ENCODE results near the gene ATXN1. TPM values are rescaled to one million over a fixed set of nuclear protein-coding genes. Genes with fewer than 3 reads are reported as not detected.

ATXN1 gene
- total and polyA plus RNA-seq, 2 of the 13 experiments (the other 11 are each of a cell fraction or from before 2014, with no cell fraction given), result 20.7 to 39.5 TPM

- TF ChIP-seq NR2F6 (IDR thresholded peaks at IDR 0.05) (0 out of 2 replicates have a peak, but pooled peaks have one; percentile 40), NR2F6 (CRISPR knock-in tag; IDR thresholded peaks at IDR 0.05) (peak; percentile 43; the same call in 1 of the 2 replicates), FOXP1 (IDR thresholded peaks at IDR 0.05) (no peak), FOXP1 (CRISPR knock-in tag; IDR thresholded peaks at IDR 0.05) (peak; percentile 63; the same call in 1 of the 2 replicates), ZNF550 (CRISPR knock-in tag; IDR thresholded peaks at IDR 0.05; ENCODE audit: borderline replicate concordance) (no peak), ZNF788 (CRISPR knock-in tag; IDR thresholded peaks at IDR 0.05; ENCODE audit: borderline replicate concordance) (no peak), RXRB (CRISPR knock-in tag; IDR thresholded peaks at IDR 0.05; ENCODE audit: borderline replicate concordance) (peak; percentile 59; the same call in 1 of the 2 replicates), ZSCAN5A (CRISPR knock-in tag; IDR thresholded peaks at IDR 0.05; ENCODE audit: borderline replicate concordance) (no peak), PLRG1 (conservative IDR thresholded peaks at IDR 0.05) (no peak), TCF7 (IDR thresholded peaks at IDR 0.05; ENCODE audit: low read depth) (peak; percentile 58), ONECUT2 (CRISPR knock-in tag; IDR thresholded peaks at IDR 0.05) (no peak), ZSCAN21 (CRISPR knock-in tag; IDR thresholded peaks at IDR 0.05; ENCODE audit: borderline replicate concordance) (no peak), ZNF24 (IDR thresholded peaks at IDR 0.05) (no peak), ZBTB20 (CRISPR knock-in tag; IDR thresholded peaks at IDR 0.05; ENCODE audit: borderline replicate concordance, low read depth) (no peak), RARA (CRISPR knock-in tag; IDR thresholded peaks at IDR 0.05) (peak; percentile 65), SOX6 (IDR thresholded peaks at IDR 0.05) (no peak), SOX6 (CRISPR knock-in tag; IDR thresholded peaks at IDR 0.05) (peak; percentile 63; the same call in 1 of the 2 replicates), BCL6 (CRISPR knock-in tag; IDR thresholded peaks at IDR 0.05) (peak; percentile 76), ZNF205 (CRISPR knock-in tag; IDR thresholded peaks at IDR 0.05) (0 out of 2 replicates have a peak, but pooled peaks have one; percentile 25), MLX (CRISPR knock-in tag; IDR thresholded peaks at IDR 0.05) (peak; percentile 43; the same call in 1 of the 2 replicates), ASH2L (IDR thresholded peaks at IDR 0.05; ENCODE audit: insufficient read length, low read depth, low read length) (no peak), SKI (IDR thresholded peaks at IDR 0.05; ENCODE audit: partially characterized antibody) (peak; percentile 55), POGZ (CRISPR knock-in tag; IDR thresholded peaks at IDR 0.05) (peak; percentile 40; the same call in 1 of the 2 replicates), ZNF207 (IDR thresholded peaks at IDR 0.05; ENCODE audit: borderline replicate concordance) (no peak), MAZ (IDR thresholded peaks at IDR 0.05; ENCODE audit: borderline replicate concordance, low read depth, low read length) (no peak), MAZ (CRISPR knock-in tag; IDR thresholded peaks at IDR 0.05; ENCODE audit: low read depth) (no peak), CEBPB (IDR thresholded peaks at IDR 0.05; ENCODE audit: borderline replicate concordance, low read depth, low read length) (peak; percentile 93), FOXJ3 (CRISPR knock-in tag; IDR thresholded peaks at IDR 0.05; ENCODE audit: borderline replicate concordance) (peak; percentile 50; the same call in 1 of the 2 replicates), HBP1 (CRISPR knock-in tag; IDR thresholded peaks at IDR 0.05; ENCODE audit: low read depth) (no peak), ZNF468 (CRISPR knock-in tag; IDR thresholded peaks at IDR 0.05) (no peak), SIX1 (CRISPR knock-in tag; IDR thresholded peaks at IDR 0.05; ENCODE audit: borderline replicate concordance) (no peak)
These were observed 456.0 kb downstream of the ATXN1 start (continued) for GRCh38 chr6:16305246-16305725.
